Bronchial epithelial cell (primary cell): ENCODE data around the gene COX7A2. TPM values are rescaled to one million over a fixed set of nuclear protein-coding genes. Genes with fewer than 3 reads are reported as not detected.

Experiments used
- DNase-seq: peaks from one replicate; pipeline ENCODE4 v3.0.0-alpha.2; 2010; ENCODE audit warnings: low read depth
- FAIRE-seq: peaks from 2 replicates; lab custom pipeline; 2011; peaks lifted over from hg19 to GRCh38; lab: Jason Lieb, UNC
- H3K27me3 ChIP-seq: 2 replicates; pipeline ENCODE4 v1.5.1; 2011; ENCODE audit warnings: low read length; ENCODE audit not compliant: control insufficient read depth, insufficient read depth
- H3K36me3 ChIP-seq: 2 replicates; pipeline ENCODE4 v1.5.1; 2011; ENCODE audit warnings: low read length; ENCODE audit not compliant: control insufficient read depth, insufficient read depth
- H3K4me3 ChIP-seq: 2 replicates; pipeline ENCODE4 v1.5.1; 2011; ENCODE audit warnings: mild to moderate bottlenecking, low read depth, low read length, control low read depth
- CTCF ChIP-seq: IDR thresholded peaks from 2 replicates; pipeline ENCODE4 v1.5.1; 2011; ENCODE audit warnings: mild to moderate bottlenecking, moderate library complexity, low read length, control low read depth, inconsistent platforms; ENCODE audit not compliant: insufficient read depth, severe bottlenecking
- total RNA-seq: library from RNA; depleted of rRNA; stranded (reverse); fragments of >200 nt; gene quantifications from 2 replicates; pipeline ENCODE4 v1.2.1, GENCODE V29; 2014

The COX7A2 gene
- total RNA-seq, 1 donor from 2014 or later, result 176 TPM

- peak overlapping the region; percentile 20 for H3K4me3 ChIP-seq
Measured at GRCh38 chr6:75201901-75202672, 41.5 kb downstream of the COX7A2 start.

GRCh38 chr6:75201021-75201420 lies 42.6 kb downstream of the COX7A2 start:
- H3K36me3 ChIP-seq, result no peaks in the 10 kb centered on the region
- no peak overlapping the region for H3K4me3 ChIP-seq
- no peaks in the 10 kb centered on the region for H3K27me3 ChIP-seq
- TF ChIP-seq CTCF, result no peak
- FAIRE-seq (no peak), DNase-seq (no peak)

More at GRCh38 chr6:75201901-75202672, 41.5 kb downstream of the COX7A2 start:
- TF ChIP-seq CTCF, result peak; percentile 21
- H3K36me3 ChIP-seq, result no peaks in the 10 kb centered on the region
- H3K27me3 ChIP-seq, result no peaks in the 10 kb centered on the region
- DNase-seq, result no peak
- no peak for FAIRE-seq

- DNase-seq (no peak), FAIRE-seq (no peak)
- Histone ChIP-seq H3K27me3 (no peaks in the 10 kb centered on the region), H3K4me3 (no peak overlapping the region), H3K36me3 (no peaks in the 10 kb centered on the region)
- no peak for TF ChIP-seq CTCF
Measured at GRCh38 chr6:75199889-75200288, 43.7 kb downstream of the COX7A2 start.

- Histone ChIP-seq H3K36me3 (no peaks in the 10 kb centered on the region), H3K4me3 (no peak overlapping the region), H3K27me3 (no peaks in the 10 kb centered on the region)
- FAIRE-seq, result no peak
- peak; percentile 94 for DNase-seq
- no peak for TF ChIP-seq CTCF
Measured at GRCh38 chr6:75196081-75196687, 47.4 kb downstream of the COX7A2 start.

GRCh38 chr6:75188221-75188925 lies 55.2 kb downstream of the COX7A2 start:
- H3K36me3 ChIP-seq, result no peaks in the 10 kb centered on the region
- FAIRE-seq (no peak), DNase-seq (peak; percentile 91)
- no peaks in the 10 kb centered on the region for H3K27me3 ChIP-seq
- no peak for TF ChIP-seq CTCF
- H3K4me3 ChIP-seq, result no peak overlapping the region

Other genes starting within 250 kb of the COX7A2 start
- gene COL12A1, start 37.7 kb downstream of the COX7A2 start, total RNA-seq, result 6.4 and 11.3 TPM in 2 replicates
- gene TMEM30A, start 41.0 kb upstream of the COX7A2 start, total RNA-seq, result 96.9 and 118 TPM in 2 replicates
- under 0.01 and 0.26 TPM in 2 replicates for gene FILIP1, start 250.0 kb upstream of the COX7A2 start, total RNA-seq